Amniotic epithelial cell (primary cell): Measurements from ENCODE around the gene GALNT2.

Source experiments
- DNase-seq: peaks from one replicate; pipeline ENCODE4 v3.0.0-alpha.2; 2010; ENCODE audit warnings: low read depth

GALNT2 gene

GRCh38 chr1:230066466-230067404 lies at the start of gene GALNT2:
Gene GALNT2 (plus strand): TSS chr1:230067238. CDS start chr1:230067281, 43 bp downstream.
- DNase-seq, result peak; percentile 76

GRCh38 chr1:230020451-230020850 lies 46.6 kb upstream of the GALNT2 start:
- DNase-seq, result no peak

GRCh38 chr1:230022666-230023380 lies 44.2 kb upstream of the GALNT2 start:
- no peak for DNase-seq

GRCh38 chr1:230025686-230026085 lies 41.4 kb upstream of the GALNT2 start:
- DNase-seq, result no peak

DNA sequence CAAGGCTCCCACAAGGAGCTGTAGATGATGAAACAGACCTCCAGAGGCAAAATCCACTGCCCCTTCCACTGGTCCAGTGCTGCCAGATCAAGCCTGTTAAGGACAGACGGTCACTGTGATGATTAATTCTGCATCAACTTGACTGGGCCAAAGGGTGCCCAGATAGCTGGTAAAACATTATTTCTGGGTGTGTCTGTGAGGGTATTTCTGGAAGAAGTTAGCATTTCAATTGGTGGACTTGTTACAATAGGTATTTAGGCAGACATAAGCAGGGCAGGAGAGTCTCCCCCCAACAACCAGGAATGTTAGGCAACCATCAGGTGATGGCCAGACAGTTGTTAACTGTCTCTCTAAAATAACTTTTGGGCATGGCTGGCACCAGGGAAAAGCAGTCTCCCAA lies 40.9 kb upstream of the GALNT2 start:
- DNase-seq, result no peak

- DNase-seq, result peak; percentile 34
These were observed 40.5 kb upstream of the GALNT2 start for GRCh38 chr1:230026572-230026971.

DNA sequence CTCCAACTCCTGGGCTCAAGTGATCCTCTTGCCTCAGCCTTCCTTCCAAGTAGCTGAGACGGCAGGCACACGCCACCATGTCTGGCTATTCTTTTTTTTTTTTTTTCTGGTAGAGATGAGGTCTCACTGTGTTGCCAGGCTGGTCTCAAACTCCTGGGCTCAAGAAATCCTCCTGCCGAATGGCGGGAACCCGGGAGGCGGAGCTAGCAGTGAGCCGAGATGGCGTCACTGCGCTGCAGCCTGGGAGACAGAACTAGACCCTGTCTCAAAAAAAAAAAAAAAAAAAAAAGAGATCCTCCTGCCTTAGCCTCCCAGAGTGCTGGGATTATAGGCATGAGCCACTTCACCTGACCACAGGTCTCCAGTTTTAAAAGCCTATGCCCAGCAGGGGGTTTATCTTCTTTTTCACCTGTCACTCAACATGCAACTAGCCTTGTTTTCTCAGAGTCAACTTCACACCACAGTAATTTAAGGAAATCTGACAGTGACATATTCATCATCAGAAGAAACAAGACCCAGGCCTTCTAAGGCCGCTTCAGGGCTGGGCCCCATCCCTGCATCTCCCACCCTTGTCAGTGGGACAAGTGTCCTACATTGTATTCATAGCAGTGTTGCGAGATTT lies 38.3 kb upstream of the GALNT2 start:
- no peak for DNase-seq

DNA sequence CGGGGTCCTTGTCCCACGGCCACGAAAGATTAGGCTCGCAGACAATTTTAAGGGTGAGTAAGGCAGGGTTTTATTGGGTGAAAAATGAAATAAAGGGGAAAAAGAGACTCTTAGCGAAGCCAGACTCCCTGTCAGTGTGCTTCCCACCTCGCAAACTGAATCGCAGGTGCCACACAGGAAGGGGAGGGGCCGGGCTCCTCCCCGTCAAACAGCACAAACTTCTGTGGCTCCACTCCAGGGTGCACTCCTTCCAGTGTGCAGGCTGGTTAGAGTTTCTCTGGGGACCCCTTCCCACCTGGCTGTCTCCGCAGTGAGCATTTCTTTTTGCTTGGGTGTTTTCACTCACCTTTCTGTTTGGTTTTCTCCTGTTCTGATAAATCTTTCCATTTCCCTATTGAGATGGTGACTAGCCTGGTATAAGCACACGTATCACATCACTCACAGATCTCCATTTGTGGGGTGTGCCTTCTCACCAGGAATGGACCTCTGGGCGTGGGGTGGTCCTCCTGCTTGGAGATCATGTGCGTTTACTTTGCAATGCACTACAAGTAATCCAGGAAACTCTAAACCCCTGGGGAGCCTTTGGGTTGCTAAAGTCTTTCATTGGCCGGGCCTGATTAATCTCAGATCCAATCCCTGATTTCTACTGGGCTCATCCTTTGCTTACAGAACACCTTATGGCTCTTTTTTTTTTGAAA lies 37.6 kb upstream of the GALNT2 start:
- DNase-seq, result no peak

DNA sequence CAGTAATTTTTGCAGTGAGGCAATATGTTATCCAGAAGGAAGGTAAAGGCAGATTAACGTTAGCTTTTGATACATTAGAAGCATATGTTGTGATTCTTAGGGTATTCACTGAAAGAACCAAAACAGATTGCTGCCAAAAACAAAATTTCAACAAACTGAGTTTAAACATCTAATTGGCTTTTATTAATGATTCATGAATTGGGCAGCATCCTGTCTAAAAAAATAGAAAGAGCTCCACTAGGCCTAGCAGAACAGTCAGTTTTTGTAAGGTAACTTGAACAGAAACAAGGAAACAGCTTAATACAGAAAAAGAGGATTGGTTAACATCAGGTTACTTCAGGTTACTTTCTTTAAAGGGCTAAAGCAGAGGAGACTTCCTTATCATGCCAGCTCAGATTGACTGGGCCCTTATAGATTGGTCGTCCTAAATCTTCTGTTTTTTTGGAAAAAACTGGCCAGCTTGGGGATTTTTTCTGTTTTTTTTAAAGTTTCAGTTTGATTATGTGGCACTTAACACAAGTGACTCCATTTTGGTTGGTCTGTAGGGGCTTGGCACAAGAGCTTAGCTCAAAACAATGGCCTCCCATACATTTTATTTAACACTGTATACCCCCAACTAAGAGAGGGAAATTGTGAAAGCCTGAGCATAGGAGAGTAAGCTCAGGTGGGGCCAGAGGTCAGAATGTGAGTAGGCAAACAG lies 36.8 kb upstream of the GALNT2 start:
- no peak for DNase-seq

DNA sequence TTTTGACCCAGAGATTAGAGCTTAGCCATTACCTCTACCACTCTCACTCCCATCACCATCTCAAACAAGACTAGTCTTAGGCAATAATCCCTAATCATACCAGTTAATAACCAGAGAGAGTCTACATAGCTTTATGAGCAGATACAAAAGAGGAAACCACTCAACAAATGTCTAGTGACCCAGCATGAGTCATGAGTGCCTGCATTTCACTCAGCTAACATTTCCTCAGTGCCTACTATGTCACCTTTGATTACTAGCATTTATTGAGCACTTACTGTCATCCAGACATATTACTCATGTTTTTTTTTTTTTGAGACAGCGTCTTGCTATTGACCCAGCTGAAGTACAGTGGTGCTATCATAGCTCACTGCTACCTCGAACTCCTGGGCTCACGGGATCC lies 35.9 kb upstream of the GALNT2 start:
- peak; percentile 11 for DNase-seq

DNA sequence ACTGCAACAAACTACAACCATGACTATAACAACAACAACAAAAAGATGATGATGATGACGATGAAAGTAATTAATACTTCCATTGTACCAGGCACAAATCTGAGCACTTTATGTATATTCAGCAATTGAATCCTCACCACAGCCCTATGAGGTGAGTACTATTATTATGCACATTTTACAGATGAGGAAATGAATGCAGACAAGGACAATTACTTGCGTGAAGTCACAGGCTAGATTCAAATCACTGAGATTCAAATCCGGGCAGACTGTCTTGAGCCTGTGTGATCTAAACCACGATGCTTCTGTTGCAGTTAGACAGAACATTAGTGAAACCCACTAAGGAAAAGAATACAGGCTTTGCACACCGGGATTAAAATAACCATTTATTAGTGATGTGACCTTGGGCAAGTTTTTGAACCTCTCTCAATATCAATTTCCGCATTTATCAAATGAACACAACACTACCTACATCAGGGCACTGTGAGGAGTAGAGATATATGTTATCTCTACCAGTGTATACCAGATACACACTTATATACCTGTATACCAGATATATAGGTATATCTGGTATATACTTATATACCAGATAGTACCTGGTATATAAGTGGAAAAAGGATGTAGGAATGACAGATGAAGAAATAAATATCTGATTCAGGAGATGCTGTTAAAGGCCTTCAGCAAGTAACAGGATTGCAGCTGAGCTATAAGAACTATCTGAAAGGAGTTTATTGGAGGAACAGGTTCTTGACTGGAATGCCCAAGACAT lies 34.3 kb upstream of the GALNT2 start:
- DNase-seq, result no peak

- no peak for DNase-seq
These were observed 29.8 kb upstream of the GALNT2 start for GRCh38 chr1:230037261-230037660.

DNA sequence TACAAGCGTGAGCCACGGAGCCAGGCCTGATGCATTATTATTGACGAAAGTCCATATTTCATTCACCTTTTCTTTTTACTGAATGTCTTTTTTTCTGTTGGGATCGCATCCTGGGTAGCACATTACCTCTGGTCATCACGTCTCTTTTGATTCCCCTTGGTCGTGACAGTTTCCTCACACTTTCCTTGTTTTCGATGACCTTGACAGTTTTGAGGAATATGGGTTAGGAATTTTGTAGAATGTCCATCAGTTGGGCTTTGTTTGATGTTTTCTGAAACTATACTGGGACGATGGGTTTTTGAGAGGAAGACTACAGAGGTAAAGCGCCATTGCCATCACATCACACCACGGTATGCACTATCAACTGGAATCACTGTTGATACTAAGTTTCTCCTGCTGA lies 26.6 kb upstream of the GALNT2 start:
- no peak for DNase-seq

GRCh38 chr1:230043081-230043480 lies 24.0 kb upstream of the GALNT2 start:
- no peak for DNase-seq

DNA sequence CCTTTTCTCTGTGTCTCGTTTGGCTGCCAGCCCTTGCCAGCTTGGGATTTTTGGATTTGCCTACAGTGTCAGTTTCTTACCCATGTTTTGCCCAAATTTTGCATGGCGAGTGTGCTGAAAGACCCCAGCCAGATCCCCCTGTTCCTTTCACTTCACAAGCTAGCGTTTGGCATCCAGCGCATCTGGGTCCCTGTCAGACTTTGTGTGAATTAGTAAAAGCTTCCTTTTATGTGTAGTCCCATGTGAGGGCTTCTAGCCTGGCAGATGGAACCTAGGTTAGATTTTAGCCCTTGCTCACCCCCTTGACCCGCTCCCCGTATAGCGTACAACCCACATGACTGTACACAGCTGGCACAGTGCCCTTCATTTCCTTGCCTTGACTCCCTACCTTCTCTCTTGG lies 22.3 kb upstream of the GALNT2 start:
- DNase-seq, result no peak

- peak; percentile 74 for DNase-seq
These were observed 19.7 kb upstream of the GALNT2 start for GRCh38 chr1:230047114-230047865.

- peak; percentile 30 for DNase-seq
These were observed 18.7 kb upstream of the GALNT2 start for GRCh38 chr1:230048322-230048721.

DNA sequence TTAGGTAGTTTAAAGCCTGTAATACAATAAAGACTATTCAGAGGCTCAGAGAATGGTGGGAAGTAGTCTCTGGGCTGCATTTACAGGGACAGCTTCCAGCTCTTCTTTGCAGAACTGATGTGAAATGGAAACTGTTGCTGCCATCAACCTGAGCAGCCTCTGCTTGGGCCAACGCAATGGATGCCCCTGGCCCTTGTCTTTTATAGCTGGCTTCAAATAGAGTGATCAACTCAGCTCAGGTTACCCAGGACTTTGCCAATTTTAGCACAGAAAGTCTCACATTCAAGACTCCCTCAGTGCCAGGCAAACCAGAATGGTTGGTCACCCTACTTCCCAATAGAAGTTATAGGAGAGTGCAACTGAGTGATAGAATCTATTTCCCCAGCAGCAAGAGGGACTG lies 18.1 kb upstream of the GALNT2 start:
- no peak for DNase-seq

GRCh38 chr1:230049731-230050130 lies 17.3 kb upstream of the GALNT2 start:
- no peak for DNase-seq
